ENCODE measurements around the gene ABCA5. TPM values are rescaled to one million over a fixed set of nuclear protein-coding genes. Genes with fewer than 3 reads are reported as not detected.
"Not testable (repeated sequence)": the region's sequence is repeated elsewhere in the genome, so short reads cannot be mapped to it uniquely, and the experiment has no call there.

ABCA5 gene
- total RNA-seq, 1 donor from 2014 or later, result 14.6 TPM

- no peak for DNase-seq (ENCODE audit: extremely low spot score, unreplicated experiment)
- no peak for TF ChIP-seq CTCF (conservative IDR thresholded peaks at IDR 0.05)
Measured at GRCh38 chr17:69287168-69287567, 39.8 kb downstream of the ABCA5 start.

GRCh38 chr17:69286257-69286656 lies 40.7 kb downstream of the ABCA5 start:
- Mint-ChIP-seq H3K27ac (no peak overlapping the region), H3K9me3 (no peaks in the 10 kb centered on the region), H3K36me3 (peaks cover 23% of the 10 kb centered on the region), H3K4me1 (ENCODE audit: unreplicated experiment) (no peaks in the 10 kb centered on the region), H3K4me3 (no peak overlapping the region), H3K27me3 (no peaks in the 10 kb centered on the region)
- DNase-seq (ENCODE audit: extremely low spot score, unreplicated experiment), result no peak
- no peak for TF ChIP-seq CTCF (conservative IDR thresholded peaks at IDR 0.05)

More at GRCh38 chr17:69287168-69287567, 39.8 kb downstream of the ABCA5 start:
- no peak overlapping the region for H3K4me3 Mint-ChIP-seq
- H3K27ac Mint-ChIP-seq, result no peak overlapping the region
- no peaks in the 10 kb centered on the region for H3K27me3 Mint-ChIP-seq
- H3K4me1 Mint-ChIP-seq (ENCODE audit: unreplicated experiment), result no peaks in the 10 kb centered on the region
- peaks cover 17% of the 10 kb centered on the region for H3K36me3 Mint-ChIP-seq
- H3K9me3 Mint-ChIP-seq, result no peaks in the 10 kb centered on the region

GRCh38 chr17:69284646-69285045 lies 42.3 kb downstream of the ABCA5 start:
- Mint-ChIP-seq H3K4me3 (no peak overlapping the region), H3K9me3 (no peaks in the 10 kb centered on the region), H3K36me3 (peaks cover 23% of the 10 kb centered on the region), H3K27ac (no peak overlapping the region), H3K4me1 (ENCODE audit: unreplicated experiment) (no peaks in the 10 kb centered on the region), H3K27me3 (no peaks in the 10 kb centered on the region)
- DNase-seq (ENCODE audit: extremely low spot score, unreplicated experiment), result no peak
- no peak for TF ChIP-seq CTCF (conservative IDR thresholded peaks at IDR 0.05)

GRCh38 chr17:69282002-69282401 lies 44.9 kb downstream of the ABCA5 start:
- no peak for TF ChIP-seq CTCF (conservative IDR thresholded peaks at IDR 0.05)
- DNase-seq (ENCODE audit: extremely low spot score, unreplicated experiment), result no peak
- no peaks in the 10 kb centered on the region for H3K4me1 Mint-ChIP-seq (ENCODE audit: unreplicated experiment)
- H3K36me3 Mint-ChIP-seq, result peaks cover 23% of the 10 kb centered on the region
- H3K27me3 Mint-ChIP-seq, result no peaks in the 10 kb centered on the region
- H3K9me3 Mint-ChIP-seq, result no peaks in the 10 kb centered on the region
- no peak overlapping the region for H3K27ac Mint-ChIP-seq
- no peak overlapping the region for H3K4me3 Mint-ChIP-seq

DNA sequence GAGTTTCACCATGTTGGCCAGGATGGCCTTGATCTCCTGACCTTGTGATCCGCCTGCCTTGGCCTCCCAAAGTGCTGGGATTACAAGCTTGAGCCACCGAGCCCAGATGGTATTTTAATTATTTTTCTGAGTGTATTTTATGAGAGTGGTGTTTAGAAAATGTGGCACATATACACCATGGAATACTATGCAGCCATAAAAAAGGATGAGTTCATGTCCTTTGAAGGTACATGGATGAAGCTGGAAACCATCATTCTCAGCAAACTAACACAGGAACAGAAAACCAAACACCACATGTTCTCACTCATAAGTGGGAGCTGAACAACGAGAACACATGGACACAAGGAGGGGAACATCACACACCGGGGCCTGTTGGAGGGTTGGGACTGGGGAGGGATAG lies 50.7 kb downstream of the ABCA5 start:
- not testable (repeated sequence) for H3K4me1 Mint-ChIP-seq (ENCODE audit: unreplicated experiment); H3K27me3 Mint-ChIP-seq; H3K4me3 Mint-ChIP-seq; H3K9me3 Mint-ChIP-seq; H3K27ac Mint-ChIP-seq; H3K36me3 Mint-ChIP-seq; DNase-seq (ENCODE audit: extremely low spot score, unreplicated experiment)

DNA sequence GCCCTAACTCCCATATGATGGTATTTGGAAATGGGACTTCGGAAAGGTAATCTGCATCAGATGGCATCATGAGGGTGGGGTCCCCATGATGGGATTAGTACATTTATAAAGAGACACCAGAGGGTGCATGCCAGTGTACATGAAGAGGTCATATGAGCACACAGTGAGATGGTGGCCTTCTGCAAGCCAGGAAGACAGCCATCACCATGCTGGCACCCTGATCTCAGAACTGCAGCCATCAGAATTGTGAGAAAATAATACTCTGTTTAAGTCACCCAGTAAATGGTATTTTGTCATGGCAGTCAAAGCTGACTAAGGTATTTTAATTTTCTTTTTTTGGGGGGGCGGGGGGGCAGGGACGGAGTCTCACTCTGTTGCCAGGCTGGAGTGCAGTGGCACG lies 51.2 kb downstream of the ABCA5 start:
- DNase-seq (ENCODE audit: extremely low spot score, unreplicated experiment), result no peak
- H3K4me3 Mint-ChIP-seq, result no peak overlapping the region
- no peaks in the 10 kb centered on the region for H3K9me3 Mint-ChIP-seq
- no peak overlapping the region for H3K27ac Mint-ChIP-seq
- H3K27me3 Mint-ChIP-seq, result no peaks in the 10 kb centered on the region
- no peaks in the 10 kb centered on the region for H3K4me1 Mint-ChIP-seq (ENCODE audit: unreplicated experiment)
- H3K36me3 Mint-ChIP-seq, result peaks cover 7% of the 10 kb centered on the region
- TF ChIP-seq CTCF (conservative IDR thresholded peaks at IDR 0.05), result no peak

Data from type B pancreatic cell (in vitro differentiated cells).